HAP-1 (cell line): Measurements from ENCODE around the gene IGF1R.
A peak's percentile ranks its signal among the peaks of the same experiment; 100 is the strongest.

Experiments used
- DNase-seq, 2 experiments: peaks; one replicate each; pipeline ENCODE4 v3.0.0-alpha.2; 2016 to 2020; ENCODE audit warnings: low spot score in 2 of 2
- H3K27me3 ChIP-seq: fragments of 250-450 bp; sonication (Bioruptor Pico); 2 replicates; pipeline ENCODE4 v1.5.1; 2020; ENCODE audit warnings: low read depth, mild to moderate bottlenecking, moderate library complexity
- H3K36me3 ChIP-seq: fragments of 250-450 bp; sonication (Bioruptor Pico); replicated peaks from 2 replicates; pipeline ENCODE4 v1.5.1; 2020; ENCODE audit warnings: mild to moderate bottlenecking
- H3K4me1 ChIP-seq: fragments of 250-450 bp; sonication (Bioruptor Pico); 2 replicates; pipeline ENCODE4 v1.5.1; 2020; ENCODE audit warnings: mild to moderate bottlenecking
- H3K4me3 ChIP-seq: fragments of 250-450 bp; sonication (Bioruptor Pico); 2 replicates; pipeline ENCODE4 v1.5.1; 2020; ENCODE audit warnings: mild to moderate bottlenecking, moderate library complexity
- H3K9me3 ChIP-seq: fragments of 250-450 bp; sonication (Bioruptor Pico); 2 replicates; pipeline ENCODE4 v1.5.1; 2020; ENCODE audit warnings: mild to moderate bottlenecking, moderate library complexity
- in situ Hi-C: fragments of 300-500 bp; cut with MboI; formaldehyde crosslinking; loops from 3 replicates; pipeline ENCODE4 v1.14.3; 2020; ENCODE audit warnings: low sequenced_read_pairs, inconsistent platforms, mixed read lengths

The IGF1R gene

GRCh38 chr15:98713585-98714001, 65.3 kb downstream of the IGF1R start:
- no peaks in the 10 kb centered on the region for H3K27me3 ChIP-seq
- H3K4me3 ChIP-seq: no peak overlapping the region
- H3K9me3 ChIP-seq: no peaks in the 10 kb centered on the region
- no peak for DNase-seq
- in situ Hi-C loops: no loop called here
- H3K4me1 ChIP-seq: peaks cover 18% of the 10 kb centered on the region
- H3K36me3 ChIP-seq: peaks cover 6% of the 10 kb centered on the region; the same call in 1 of the 2 replicates

GRCh38 chr15:98714922-98715321, 66.6 kb downstream of the IGF1R start:
- H3K27me3 ChIP-seq: no peaks in the 10 kb centered on the region
- peaks cover 32% of the 10 kb centered on the region for H3K4me1 ChIP-seq
- H3K4me3 ChIP-seq: no peak overlapping the region
- in situ Hi-C loops: no loop called here
- no peak for DNase-seq
- peaks cover 2% of the 10 kb centered on the region; the same call in 1 of the 2 replicates for H3K36me3 ChIP-seq
- H3K9me3 ChIP-seq: no peaks in the 10 kb centered on the region

GRCh38 chr15:98715401-98715800, 67.1 kb downstream of the IGF1R start:
- Histone ChIP-seq H3K4me1 (peaks cover 37% of the 10 kb centered on the region), H3K27me3 (no peaks in the 10 kb centered on the region), H3K36me3 (no peaks in the 10 kb centered on the region; the same call in 1 of the 2 replicates), H3K9me3 (no peaks in the 10 kb centered on the region), H3K4me3 (no peak overlapping the region)
- DNase-seq: no peak
- in situ Hi-C loops: no loop called here

GRCh38 chr15:98715890-98716443, 67.6 kb downstream of the IGF1R start:
- no peaks in the 10 kb centered on the region; the same call in 1 of the 2 replicates for H3K36me3 ChIP-seq
- no peak overlapping the region for H3K4me3 ChIP-seq
- no peaks in the 10 kb centered on the region for H3K27me3 ChIP-seq
- no peak for DNase-seq
- peaks cover 42% of the 10 kb centered on the region for H3K4me1 ChIP-seq
- in situ Hi-C loops: no loop called here
- H3K9me3 ChIP-seq: no peaks in the 10 kb centered on the region

- in situ Hi-C loops: no loop called here
- Histone ChIP-seq H3K9me3 (no peaks in the 10 kb centered on the region), H3K36me3 (no peaks in the 10 kb centered on the region), H3K27me3 (no peaks in the 10 kb centered on the region), H3K4me3 (no peak overlapping the region), H3K4me1 (peaks cover 33% of the 10 kb centered on the region)
- DNase-seq: no peak
Measured at GRCh38 chr15:98717371-98717770, 69.0 kb downstream of the IGF1R start.

- no peak for DNase-seq
- H3K9me3 ChIP-seq: no peaks in the 10 kb centered on the region
- in situ Hi-C loops: no loop called here
- no peaks in the 10 kb centered on the region for H3K27me3 ChIP-seq
- H3K4me1 ChIP-seq: peaks cover 39% of the 10 kb centered on the region
- no peak overlapping the region for H3K4me3 ChIP-seq
- no peaks in the 10 kb centered on the region for H3K36me3 ChIP-seq
Measured at GRCh38 chr15:98717942-98718341, 69.6 kb downstream of the IGF1R start.

- Histone ChIP-seq H3K9me3 (no peaks in the 10 kb centered on the region), H3K27me3 (no peaks in the 10 kb centered on the region), H3K36me3 (no peaks in the 10 kb centered on the region), H3K4me3 (no peak overlapping the region), H3K4me1 (peaks cover 45% of the 10 kb centered on the region)
- in situ Hi-C loops: no loop called here
- DNase-seq: no peak
Measured at GRCh38 chr15:98718426-98719136, 70.2 kb downstream of the IGF1R start.

- no peaks in the 10 kb centered on the region for H3K27me3 ChIP-seq
- no peak overlapping the region for H3K4me3 ChIP-seq
- H3K36me3 ChIP-seq: no peaks in the 10 kb centered on the region
- in situ Hi-C loops: no loop called here
- no peaks in the 10 kb centered on the region for H3K9me3 ChIP-seq
- DNase-seq: peak; percentile 38 to 58
- peaks cover 51% of the 10 kb centered on the region for H3K4me1 ChIP-seq
Measured at GRCh38 chr15:98719137-98719740, 70.9 kb downstream of the IGF1R start.

- no peaks in the 10 kb centered on the region for H3K27me3 ChIP-seq
- peak; percentile 71 to 91 for DNase-seq
- H3K36me3 ChIP-seq: no peaks in the 10 kb centered on the region
- H3K4me1 ChIP-seq: peaks cover 51% of the 10 kb centered on the region
- in situ Hi-C loops: no loop called here
- H3K9me3 ChIP-seq: no peaks in the 10 kb centered on the region
- no peak overlapping the region for H3K4me3 ChIP-seq
Measured at GRCh38 chr15:98720031-98720430, 71.7 kb downstream of the IGF1R start.

GRCh38 chr15:98720577-98721565, 72.5 kb downstream of the IGF1R start:
- H3K4me1 ChIP-seq: peaks cover 51% of the 10 kb centered on the region
- no peaks in the 10 kb centered on the region for H3K36me3 ChIP-seq
- DNase-seq: no peak
- H3K9me3 ChIP-seq: no peaks in the 10 kb centered on the region
- no peaks in the 10 kb centered on the region for H3K27me3 ChIP-seq
- in situ Hi-C loops: no loop called here
- H3K4me3 ChIP-seq: no peak overlapping the region

- DNase-seq: no peak
- no peak overlapping the region for H3K4me3 ChIP-seq
- no peaks in the 10 kb centered on the region for H3K27me3 ChIP-seq
- peaks cover 56% of the 10 kb centered on the region for H3K4me1 ChIP-seq
- no peaks in the 10 kb centered on the region for H3K36me3 ChIP-seq
- in situ Hi-C loops: no loop called here
- H3K9me3 ChIP-seq: no peaks in the 10 kb centered on the region
Measured at GRCh38 chr15:98722209-98722608, 73.9 kb downstream of the IGF1R start.

GRCh38 chr15:98722645-98723044, 74.3 kb downstream of the IGF1R start:
- Histone ChIP-seq H3K9me3 (no peaks in the 10 kb centered on the region), H3K4me1 (peaks cover 60% of the 10 kb centered on the region), H3K36me3 (no peaks in the 10 kb centered on the region), H3K27me3 (no peaks in the 10 kb centered on the region), H3K4me3 (no peak overlapping the region)
- in situ Hi-C loops: no loop called here
- DNase-seq: no peak

GRCh38 chr15:98723195-98723594, 74.9 kb downstream of the IGF1R start:
- peak in 1 of 2 experiments; percentile 54 for DNase-seq
- Histone ChIP-seq H3K4me3 (no peak overlapping the region), H3K9me3 (no peaks in the 10 kb centered on the region), H3K27me3 (no peaks in the 10 kb centered on the region), H3K36me3 (no peaks in the 10 kb centered on the region), H3K4me1 (peaks cover 63% of the 10 kb centered on the region)
- in situ Hi-C loops: no loop called here
